Activated CD4-positive, alpha-beta T cell treated with anti-CD3 and anti-CD28 coated beads, Interleukin-2, amount 50 U/mL, for 1 hour (primary cell): ENCODE measurements around the gene TOMM7.
"Not testable (repeated sequence)": the region's sequence is repeated elsewhere in the genome, so short reads cannot be mapped to it uniquely, and the experiment has no call there.

Source experiments
- DNase-seq: peaks from one replicate; pipeline ENCODE4 v3.0.0-alpha.2; 2020

TOMM7 gene

DNA sequence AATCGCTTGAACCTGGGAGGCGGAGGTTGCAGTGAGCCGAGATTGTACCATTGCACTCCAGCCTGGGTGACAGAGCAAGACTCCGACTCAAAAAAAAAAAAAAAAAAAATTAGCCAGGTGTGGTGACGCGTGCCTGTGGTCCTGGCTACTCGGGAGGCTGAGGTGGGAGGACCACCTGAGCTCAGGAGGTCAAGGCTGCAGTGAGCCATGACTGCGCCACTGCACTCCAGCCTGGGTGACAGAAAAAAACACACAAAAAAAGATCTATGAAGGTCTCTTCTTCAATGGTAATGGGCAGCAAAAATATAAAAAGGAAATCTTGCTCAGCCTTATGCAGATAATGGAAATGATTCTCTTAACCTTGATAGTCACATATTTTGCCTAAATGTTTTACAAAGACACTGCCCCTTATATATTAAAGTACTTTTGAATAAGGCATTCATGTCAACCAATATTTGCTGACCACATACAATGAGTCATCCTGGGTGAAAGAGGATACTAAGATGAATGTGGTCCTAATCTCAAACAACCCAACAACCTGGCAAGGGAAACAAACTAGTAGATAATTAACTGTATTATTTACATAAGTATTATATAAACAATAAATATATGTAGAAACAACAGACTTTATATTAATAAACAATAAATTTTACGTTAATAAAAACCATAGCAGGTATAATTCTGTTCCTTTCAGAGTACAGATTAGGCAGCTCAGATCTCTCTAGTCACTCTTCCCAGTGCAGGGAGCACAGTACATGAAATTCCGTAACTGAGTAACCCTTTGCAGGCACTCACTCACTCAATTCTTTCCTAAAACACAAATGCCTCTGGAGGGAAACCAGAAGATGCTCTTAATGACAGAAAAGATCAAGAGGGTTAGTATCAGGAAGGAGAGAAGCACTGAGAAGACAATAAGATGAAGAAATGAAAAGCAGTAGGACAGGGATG, 8.1 kb downstream of the TOMM7 start:
- DNase-seq: no peak

DNA sequence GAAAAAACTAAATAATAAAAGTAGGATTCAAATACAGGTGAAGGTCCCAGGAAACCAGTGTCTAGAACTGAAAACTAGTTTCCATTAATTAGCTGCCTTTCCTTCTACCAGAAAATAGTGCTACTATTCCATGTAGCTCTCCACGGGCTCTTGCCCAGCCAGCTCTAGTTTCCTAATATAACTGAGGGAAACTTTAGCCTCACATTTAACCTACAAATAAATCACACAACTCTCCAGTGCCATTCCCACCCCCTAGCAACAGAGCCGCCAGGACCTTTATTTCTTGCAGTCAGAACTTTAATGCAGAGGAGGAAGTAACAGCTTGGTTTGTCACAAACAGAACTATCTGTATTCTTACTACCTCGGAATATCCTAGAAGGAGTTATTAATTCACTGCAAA, 10.3 kb downstream of the TOMM7 start:
- DNase-seq: no peak

DNA sequence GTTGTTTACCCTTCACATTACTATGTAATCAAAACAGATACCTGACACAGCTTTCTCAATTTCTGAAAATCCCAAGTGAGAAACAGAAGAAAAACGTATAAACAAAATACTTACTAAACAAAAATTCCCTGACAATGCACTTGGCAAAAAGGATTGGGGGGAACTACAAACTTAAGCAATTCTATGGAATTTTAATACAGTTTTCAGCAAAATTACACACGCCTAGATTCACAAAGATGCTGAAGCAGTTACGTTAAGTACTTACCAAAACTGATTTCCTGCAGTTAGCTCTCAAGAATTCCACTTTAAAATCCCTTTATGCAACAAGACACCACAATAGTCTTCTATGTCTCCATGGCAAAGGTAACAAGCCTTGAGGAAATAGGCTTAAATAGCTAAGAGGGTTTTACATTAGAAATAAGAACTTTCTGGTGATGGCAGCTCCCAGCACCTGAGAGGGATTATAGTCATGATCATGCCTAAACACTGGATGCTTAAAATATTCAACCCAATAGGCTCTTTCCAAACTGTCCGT, 10.8 kb downstream of the TOMM7 start:
- no peak for DNase-seq

DNA sequence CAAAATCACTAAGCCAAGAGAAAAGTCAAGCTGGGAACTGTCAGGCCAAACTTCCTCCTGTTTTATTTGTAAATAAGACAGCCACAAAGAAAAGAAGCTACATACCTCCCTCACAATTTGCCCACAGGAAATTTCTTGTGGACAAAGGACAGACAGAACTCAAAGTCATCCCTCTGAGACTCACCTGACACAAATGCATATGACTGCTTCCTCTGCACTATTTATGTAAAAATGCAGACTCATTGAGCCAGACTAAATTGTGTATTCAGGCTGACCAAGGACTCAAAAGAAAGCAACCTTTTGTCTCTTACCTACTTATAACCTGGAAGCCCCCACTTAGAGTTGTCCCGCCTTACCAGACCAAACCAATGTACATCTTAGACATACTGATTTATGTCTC, 11.8 kb downstream of the TOMM7 start:
- DNase-seq: no peak

DNA sequence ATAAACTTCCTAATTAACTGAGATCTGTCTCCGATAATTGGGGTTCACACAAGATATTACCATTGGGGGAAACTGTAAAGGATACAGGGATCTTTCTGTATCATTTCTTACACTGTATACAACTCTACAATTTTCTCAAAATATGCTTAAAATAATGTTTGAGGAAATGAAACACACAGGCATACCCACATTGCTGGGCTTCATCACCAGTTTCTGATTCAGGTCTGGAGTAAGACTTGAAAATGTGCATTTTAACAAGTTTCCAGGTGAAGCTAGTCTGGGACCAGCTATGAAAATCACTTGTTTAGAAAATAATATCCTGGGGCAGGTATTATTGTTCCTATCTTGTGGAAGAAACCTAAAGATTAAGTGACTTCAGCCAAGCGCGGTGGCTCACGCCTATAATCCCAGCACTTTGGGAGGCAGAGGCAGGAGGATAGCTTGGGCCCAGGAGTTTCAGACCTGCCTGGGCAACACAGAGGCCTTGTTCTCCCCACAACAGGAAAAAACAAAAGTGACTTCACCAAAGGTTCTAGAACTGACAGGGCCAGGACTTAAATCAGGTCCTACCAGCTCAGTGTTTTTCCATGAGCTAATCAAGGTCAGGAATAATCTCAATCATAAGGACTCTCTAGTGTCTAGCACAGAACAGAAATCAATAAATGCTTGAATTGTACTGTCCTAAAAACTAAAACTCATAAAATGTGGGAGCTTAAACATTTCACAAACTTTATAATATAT, 12.6 kb downstream of the TOMM7 start:
- DNase-seq: no peak

DNA sequence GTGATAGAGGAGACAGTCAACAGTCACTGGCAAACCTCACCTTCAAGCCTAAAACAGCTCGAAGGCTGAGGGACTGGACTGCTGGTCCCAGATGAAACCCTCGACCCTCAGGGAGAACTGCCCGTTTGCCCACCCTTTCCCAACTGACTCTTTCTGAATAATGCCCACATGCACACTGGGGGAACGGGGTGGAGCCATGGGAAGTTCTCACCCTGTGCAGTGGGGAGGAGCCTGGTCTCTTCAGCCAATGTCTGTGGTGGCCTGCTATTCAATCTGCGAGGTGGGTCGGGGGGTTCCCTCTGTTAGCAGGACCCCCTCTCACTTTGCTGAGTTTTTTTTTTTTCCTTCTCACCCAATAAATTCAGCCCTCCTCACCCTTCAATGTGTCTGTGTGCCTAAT, 14.5 kb downstream of the TOMM7 start:
- no peak for DNase-seq

DNA sequence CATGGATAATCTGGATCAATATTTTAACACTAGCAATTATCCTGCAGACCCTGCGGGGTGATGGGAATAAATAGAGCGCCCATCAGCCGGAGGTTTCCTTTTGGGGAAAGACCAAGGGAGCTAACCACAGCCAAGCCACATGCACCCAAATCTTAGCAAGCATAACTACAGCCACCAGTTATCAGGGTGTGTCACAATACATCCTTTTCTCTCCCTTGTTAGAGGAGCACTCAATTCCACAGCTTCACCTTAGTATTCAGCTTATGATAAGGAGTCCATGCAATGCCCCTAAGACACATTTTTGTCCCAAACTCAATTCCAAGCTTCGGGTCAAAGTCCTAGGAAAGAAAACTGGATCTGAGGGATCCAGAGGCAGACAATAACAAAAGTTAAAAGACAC, 15.9 kb downstream of the TOMM7 start:
- no peak for DNase-seq

DNA sequence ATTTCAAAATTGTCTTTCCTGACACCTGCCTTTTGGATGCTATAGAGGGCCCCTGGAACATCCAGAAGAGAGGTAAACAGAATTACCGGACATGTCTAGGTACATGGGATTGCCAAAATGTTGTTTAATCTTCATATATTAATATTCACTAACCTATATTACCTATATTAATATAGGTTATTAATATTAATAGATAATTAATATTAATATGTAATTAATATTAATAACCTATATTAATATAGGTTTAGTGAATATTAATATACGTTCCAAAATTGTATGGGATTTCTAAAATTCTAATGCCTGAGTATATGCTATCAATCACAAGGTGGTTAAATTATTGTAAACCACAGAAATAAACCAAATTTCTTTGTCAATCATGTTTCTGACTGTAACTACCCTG, 17.4 kb downstream of the TOMM7 start:
- DNase-seq: no peak

DNA sequence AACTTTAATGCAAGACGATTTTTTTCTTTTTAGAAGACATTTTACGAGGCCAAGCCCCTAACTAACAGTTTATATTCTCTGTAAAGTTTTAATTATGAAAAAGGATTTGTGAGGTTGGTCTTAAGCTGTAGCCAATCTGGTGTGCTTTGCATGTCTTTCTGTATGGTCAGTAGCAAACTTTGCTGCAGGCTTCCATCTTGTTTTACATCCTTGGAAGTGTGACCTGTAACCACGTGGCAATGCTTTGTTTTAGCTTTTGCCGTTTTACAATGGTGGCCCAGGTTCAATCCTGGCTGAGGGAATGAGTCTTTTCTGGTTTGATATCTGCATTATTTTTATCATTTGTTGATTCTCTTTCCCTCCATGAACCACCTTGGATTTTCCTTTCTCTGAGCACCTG, 19.8 kb downstream of the TOMM7 start:
- DNase-seq: not testable (repeated sequence)

DNA sequence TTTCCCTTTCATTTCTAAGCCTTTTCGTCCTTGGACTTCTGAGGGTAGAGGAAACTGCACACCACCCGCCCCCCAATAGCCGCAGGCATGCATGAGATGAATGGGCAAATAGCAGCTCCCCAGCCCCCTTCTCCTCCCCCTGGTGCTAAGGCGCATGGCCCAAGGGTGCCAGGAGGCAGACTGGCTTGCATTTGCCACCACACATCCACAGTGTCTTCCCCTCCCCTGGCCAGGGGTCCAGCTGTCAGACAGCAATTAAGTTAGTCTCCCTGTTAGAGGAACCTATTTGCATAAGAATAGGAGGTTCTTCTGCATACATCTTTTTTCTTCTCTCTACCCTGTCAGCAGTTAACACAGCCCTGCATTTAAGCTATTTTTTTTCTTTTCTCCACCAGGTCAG, 20.2 kb downstream of the TOMM7 start:
- no peak for DNase-seq

DNA sequence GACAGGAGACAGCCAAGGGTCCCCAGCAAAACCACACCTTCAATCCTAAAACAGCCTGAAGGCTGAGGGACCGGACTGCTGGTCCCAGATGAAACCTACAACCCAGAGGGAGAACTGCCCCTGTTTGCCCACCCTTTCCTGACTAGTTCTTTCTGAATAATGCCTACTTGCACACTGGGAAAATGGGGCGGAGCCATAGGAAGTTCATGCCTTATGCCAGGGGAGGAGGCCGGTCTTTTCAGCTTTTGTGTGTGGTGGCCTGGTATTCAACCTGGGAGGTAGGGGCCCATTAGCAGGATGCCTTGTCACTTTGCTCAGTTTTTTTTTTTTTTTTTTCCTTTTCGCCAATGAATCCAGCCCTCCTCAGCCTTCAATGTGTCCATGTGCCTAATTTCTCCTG, 20.7 kb downstream of the TOMM7 start:
- no peak for DNase-seq

DNA sequence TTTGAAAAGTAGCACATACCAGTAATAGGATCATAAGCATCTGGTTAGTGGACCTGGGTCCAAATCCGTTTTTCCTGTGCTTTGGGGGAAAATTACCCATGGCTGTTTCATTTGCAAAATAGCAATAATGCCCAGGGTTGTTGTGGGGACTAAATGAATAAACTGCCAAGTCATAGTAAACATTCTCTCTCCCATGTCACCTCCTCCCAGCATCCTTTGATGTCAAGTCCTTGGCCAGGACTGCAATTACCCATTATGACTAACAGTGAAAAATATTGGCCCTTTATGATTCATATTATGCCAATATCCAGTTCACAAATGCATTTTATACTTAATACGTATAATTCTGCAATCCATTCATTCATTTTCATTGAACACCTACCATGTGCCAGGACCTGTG, 23.0 kb downstream of the TOMM7 start:
- DNase-seq: no peak

DNA sequence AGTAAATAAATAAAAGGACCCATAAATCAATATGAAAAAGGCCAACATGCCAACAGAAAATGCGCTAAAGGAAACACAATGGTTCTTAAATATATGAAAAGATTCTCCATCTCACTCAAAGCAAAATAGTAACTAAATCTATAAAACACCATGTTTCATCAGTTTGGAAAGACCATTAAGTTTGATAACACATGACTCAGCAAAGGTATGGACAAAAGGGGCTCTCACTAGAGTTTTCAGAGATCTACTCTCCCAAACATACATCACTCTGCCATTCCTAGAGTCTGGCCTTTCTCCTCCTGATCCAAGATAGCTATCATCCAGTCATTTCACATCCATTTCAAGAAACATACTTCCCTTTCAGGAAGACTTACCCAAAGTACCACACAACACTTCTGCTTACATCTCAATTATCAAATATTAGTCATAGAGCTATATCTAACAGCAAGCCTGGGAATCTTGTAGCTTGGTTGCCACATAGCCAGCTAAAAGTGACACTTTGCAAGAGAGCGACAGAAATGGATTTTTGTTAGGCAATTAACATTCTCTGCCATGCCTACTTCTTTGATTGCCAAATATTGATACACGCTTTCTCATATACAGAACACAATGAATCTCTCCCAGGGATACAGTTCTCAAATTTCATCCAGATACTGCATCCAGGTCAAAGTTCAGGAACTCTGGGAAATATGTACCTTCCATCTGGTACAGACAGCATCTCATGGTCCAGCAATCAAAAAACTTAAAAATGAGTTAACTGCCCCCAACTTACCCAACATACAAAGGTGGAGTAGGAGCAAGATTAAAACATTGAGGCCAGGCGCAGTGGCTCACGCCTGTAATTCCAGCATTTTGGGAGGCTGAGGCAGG, 28.8 kb downstream of the TOMM7 start:
- no peak for DNase-seq

DNA sequence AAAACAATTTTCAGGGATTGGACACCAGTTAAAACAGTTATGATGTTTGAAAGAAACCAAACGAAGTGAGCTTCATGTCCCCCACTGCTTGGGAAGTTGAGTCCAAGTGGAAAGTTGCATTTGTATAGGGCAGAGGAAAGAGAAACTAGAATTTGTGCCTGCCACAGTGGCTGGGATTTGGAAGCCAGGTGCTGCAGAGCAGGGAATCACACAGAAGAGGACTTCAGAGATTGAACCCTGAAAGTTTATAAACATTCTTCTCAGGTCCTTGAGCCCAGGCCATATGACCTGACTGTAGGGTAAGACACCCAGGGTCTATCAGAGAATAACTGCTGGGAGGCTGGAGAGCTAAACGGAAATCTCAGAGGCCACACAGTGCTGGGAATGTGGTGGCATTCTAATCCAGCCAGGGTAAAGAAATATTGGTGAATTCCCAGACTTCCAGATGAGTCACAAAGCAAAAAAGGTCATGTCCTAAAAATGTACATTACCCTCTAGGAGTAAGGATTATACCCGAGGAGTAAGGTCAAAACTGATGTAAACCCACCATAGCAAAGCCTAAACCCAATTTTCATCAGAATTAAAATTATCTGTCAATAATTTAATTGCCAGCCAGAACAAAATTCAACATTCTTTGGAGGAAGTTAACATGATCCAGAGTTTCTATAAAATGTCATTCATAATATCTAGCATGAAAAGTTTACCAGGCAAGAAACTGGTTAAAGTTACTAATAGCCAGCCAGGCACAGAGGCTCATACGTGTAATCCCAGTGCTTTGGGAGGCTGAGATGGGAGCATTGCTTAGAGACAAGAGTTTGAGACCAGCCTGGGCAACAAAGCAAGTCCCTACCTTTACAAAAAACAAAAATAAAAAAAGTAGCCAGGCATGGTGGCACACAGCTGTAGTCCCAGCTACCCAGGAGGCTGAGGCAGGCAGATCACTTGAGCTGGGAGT, 31.2 kb downstream of the TOMM7 start:
- no peak for DNase-seq

DNA sequence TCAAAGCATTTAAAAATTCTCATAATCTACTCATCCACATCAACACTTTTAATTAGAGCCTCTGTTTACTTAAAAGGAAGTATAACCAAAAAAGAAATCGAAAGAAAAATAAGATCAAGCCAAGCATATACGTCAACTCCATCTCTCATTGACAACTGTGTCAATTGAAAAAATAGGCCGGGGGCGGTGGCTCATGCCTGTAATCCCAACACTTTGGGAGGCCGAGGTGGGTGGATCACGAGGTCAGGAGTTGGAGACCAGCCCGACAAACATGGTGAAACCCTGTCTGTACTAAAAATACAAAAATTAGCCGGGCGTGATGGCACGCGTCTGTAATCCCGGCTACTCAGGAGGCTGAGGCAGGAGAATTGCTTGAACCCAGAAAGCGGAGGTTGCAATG, 32.0 kb downstream of the TOMM7 start:
- DNase-seq: not testable (repeated sequence)

DNA sequence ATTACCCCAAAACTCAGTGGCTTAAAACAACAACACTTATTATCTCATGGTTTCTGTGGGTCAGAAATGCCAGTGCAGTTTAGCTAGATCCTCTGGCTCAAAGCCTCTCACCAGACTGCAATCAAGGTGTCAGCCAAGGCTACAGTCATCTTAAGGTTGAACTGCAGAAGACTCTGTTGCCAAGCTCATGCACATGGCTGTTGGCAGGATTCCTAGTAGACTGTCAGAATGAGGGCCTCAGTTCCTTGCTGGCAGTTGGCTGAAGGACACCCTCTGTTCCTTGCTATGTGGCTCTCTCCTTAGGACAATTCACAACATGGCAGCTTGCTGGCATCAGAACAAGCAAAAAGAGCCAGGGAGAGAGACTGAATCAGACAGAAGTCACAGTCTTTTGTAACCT, 34.7 kb downstream of the TOMM7 start:
- no peak for DNase-seq

DNA sequence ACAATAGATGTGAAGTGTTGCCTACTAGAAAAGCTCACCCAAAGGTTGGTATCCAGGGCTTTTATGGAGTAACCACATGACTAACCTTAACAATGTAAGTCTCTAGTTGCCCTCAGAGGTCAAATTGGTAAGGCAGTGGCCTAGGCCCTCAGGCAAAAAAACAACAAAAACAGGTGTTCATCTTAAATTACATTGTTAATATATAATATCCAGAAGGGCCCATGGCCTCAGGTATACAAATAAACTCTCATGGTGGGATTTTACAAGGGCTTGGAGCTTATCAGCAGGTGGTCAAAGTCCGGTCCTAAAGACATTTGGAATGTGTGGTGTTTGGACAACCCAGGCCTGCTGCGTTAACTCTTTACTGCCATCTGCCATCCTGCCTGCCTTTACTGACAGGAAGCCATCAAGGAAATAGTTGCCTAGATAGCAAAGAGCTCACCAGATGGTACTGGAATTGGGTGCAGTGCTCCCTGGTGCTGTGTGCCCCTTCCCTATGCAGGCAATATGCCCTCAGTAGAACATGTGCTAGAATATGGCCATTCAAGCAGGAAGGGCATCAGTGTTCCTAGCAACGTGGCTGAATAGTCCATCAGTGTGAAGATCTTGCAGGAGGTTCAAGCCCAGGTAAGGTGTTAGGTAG, 36.2 kb downstream of the TOMM7 start:
- no peak for DNase-seq

DNA sequence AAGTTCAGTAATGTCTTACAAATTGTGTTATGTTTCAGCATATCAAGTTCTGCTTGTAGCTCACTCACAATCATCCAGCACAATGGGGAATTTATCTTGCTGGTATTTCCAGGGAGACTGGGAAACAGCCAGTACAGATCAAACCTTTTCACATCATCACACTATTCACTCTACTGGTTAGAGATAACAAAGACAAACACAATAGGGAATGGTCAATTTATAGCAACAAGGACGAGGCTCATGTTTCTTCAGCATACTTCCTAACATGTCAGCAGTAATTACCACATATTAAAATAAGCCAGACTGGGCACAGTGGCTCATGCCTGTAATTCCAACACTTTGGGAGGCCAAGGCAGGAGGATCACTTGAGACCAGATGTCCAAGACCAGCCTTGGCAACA, 38.3 kb downstream of the TOMM7 start:
- no peak for DNase-seq

DNA sequence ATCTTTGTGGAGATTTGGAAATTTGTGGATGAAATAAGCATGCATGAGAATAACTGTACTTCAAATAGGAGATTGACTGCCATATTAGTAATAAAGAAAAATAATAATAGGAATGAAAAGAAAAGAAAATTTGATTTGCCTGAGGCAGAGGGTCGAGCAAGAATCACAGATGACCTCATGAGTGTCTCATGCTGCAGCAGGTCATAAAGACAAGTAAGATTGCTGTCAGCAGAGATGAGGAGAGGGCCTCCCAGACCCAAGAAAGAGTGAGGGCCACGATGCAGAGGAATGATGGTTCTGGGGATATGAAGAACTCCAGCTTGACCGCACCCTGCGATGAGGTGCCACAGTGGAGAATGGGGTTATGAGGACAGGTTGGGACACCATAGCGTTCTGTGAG, 39.2 kb downstream of the TOMM7 start:
- DNase-seq: no peak

DNA sequence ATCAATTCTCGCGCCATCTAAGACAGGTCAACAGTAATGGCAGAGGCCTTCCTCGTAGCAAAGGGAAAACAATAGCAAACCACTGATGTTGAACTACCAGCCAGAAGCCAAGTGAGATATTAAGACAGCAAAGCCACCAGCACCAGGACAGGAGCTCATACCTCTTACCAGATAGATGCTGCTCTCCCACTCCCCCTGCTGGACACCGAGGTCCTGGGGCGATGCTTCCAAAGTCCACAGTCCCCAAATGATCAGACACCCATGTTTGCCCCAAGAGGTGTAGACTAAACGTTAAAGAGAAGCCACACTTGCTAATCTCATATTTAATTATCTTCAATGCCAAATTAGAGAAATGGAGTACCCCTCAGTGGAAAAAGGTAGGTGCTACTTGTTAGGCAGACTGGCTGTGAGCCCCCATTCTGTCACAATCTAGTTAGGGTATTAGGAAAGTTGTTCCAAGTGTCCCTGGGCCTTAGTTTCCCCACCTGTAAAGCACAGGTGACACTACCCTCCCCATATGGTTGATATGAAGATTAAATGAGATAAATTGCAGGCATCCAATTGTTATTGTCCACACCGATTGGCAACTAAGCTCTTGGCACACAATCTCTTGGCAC, 39.9 kb downstream of the TOMM7 start:
- DNase-seq: peak; percentile 71

DNA sequence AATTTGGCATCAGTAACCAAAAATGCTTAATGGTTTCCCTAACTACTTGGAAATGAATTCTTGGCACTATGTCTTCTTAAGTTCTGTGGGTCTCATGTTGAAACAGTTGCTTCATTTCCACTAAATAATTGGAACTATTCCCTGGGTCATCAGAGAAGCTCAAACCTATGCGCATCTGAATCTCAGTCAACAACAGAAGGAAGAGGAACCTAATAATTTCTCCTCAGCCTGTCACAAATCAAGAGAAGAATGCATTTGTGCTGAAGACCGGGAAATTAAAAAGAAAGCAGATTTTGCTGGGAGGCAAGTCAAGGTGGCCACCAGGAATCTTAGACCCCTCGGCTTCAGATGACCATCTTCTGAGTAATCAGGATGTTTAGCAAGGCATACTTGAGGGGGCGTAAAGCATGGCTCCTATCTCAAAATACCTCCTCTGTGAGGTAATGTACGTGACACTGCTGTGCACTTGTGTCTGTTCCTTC, 41.4 kb downstream of the TOMM7 start:
- DNase-seq: no peak
